Endothelial cell (in vitro differentiated cells): ENCODE measurements around the gene PLK5. TPM values are rescaled to one million over a fixed set of nuclear protein-coding genes. Genes with fewer than 3 reads are reported as not detected.
"Not testable (repeated sequence)": the region's sequence is repeated elsewhere in the genome, so short reads cannot be mapped to it uniquely, and the experiment has no call there.

ENCODE experiments used
- DNase-seq: peaks from one replicate; pipeline ENCODE4 v3.0.0; 2021; ENCODE audit warnings: low spot score
- H3K27ac Mint-ChIP-seq: one replicate; pipeline ENCODE4 v1.8.0; 2021; ENCODE audit warnings: mixed read lengths, inconsistent platforms; ENCODE audit not compliant: unreplicated experiment
- H3K27me3 Mint-ChIP-seq: one replicate; pipeline ENCODE4 v1.8.0; 2021; ENCODE audit warnings: mild to moderate bottlenecking, moderate library complexity, mixed read lengths, inconsistent platforms; ENCODE audit not compliant: unreplicated experiment
- H3K36me3 Mint-ChIP-seq: one replicate; pipeline ENCODE4 v1.8.0; 2021; ENCODE audit warnings: mild to moderate bottlenecking, low read depth, mixed read lengths, inconsistent platforms; ENCODE audit not compliant: unreplicated experiment
- H3K4me1 Mint-ChIP-seq: one replicate; pipeline ENCODE4 v1.8.0; 2021; ENCODE audit warnings: mild to moderate bottlenecking, mixed read lengths, inconsistent platforms; ENCODE audit not compliant: unreplicated experiment
- H3K4me3 Mint-ChIP-seq: one replicate; pipeline ENCODE4 v1.8.0; 2021; ENCODE audit warnings: mild to moderate bottlenecking, mixed read lengths, inconsistent platforms; ENCODE audit not compliant: unreplicated experiment
- H3K9me3 Mint-ChIP-seq: one replicate; pipeline ENCODE4 v1.8.0; 2021; ENCODE audit warnings: mixed read lengths, inconsistent platforms; ENCODE audit not compliant: unreplicated experiment
- CTCF ChIP-seq: fragments of 200-600 bp; sonication (generic); IDR thresholded peaks from one replicate; pipeline ENCODE4 v1.5.0; 2021; ENCODE audit warnings: antibody characterized with exemption; ENCODE audit not compliant: unreplicated experiment
- total RNA-seq: library from RNA; stranded (reverse); fragmentation: NEBNext Ultra II Directional; extraction: Animal tissue kit (Norgen Biotek cat#: 25700); gene quantifications from one replicate; pipeline ENCODE4 v1.2.1, GENCODE V29; 2021; ENCODE audit not compliant: unreplicated experiment

The PLK5 gene
- total RNA-seq, 1 donor from 2014 or later: 1.1 TPM

GRCh38 chr19:1528596-1529429 is 4.9 kb downstream of the PLK5 start:
- peaks cover 16% of the 10 kb centered on the region for H3K27me3 Mint-ChIP-seq
- no peak overlapping the region for H3K4me3 Mint-ChIP-seq
- H3K27ac Mint-ChIP-seq: no peak overlapping the region
- DNase-seq: no peak
- H3K9me3 Mint-ChIP-seq: no peaks in the 10 kb centered on the region
- TF ChIP-seq CTCF: no peak
- peaks cover 6% of the 10 kb centered on the region for H3K4me1 Mint-ChIP-seq
- H3K36me3 Mint-ChIP-seq: peaks cover 7% of the 10 kb centered on the region

GRCh38 chr19:1529430-1529816 is 5.5 kb downstream of the PLK5 start:
- TF ChIP-seq CTCF: no peak
- H3K4me3 Mint-ChIP-seq: no peak overlapping the region
- peaks cover 14% of the 10 kb centered on the region for H3K27me3 Mint-ChIP-seq
- H3K36me3 Mint-ChIP-seq: peaks cover 5% of the 10 kb centered on the region
- no peaks in the 10 kb centered on the region for H3K9me3 Mint-ChIP-seq
- DNase-seq: no peak
- peaks cover 5% of the 10 kb centered on the region for H3K4me1 Mint-ChIP-seq
- H3K27ac Mint-ChIP-seq: no peak overlapping the region

- H3K36me3 Mint-ChIP-seq, H3K27me3 Mint-ChIP-seq, DNase-seq, H3K4me1 Mint-ChIP-seq, H3K9me3 Mint-ChIP-seq, H3K27ac Mint-ChIP-seq, H3K4me3 Mint-ChIP-seq: not testable (repeated sequence)
Observed at GRCh38 chr19:1530856-1531255, 7.0 kb downstream of the PLK5 start.

- DNase-seq: no peak
- Mint-ChIP-seq H3K27ac (no peak overlapping the region), H3K36me3 (no peaks in the 10 kb centered on the region)
Observed at GRCh38 chr19:1531587-1531986, 7.7 kb downstream of the PLK5 start.

GRCh38 chr19:1532003-1532402 is 8.1 kb downstream of the PLK5 start:
- Mint-ChIP-seq H3K36me3 (no peaks in the 10 kb centered on the region), H3K27ac (no peak overlapping the region), H3K4me3 (no peak overlapping the region), H3K4me1 (no peaks in the 10 kb centered on the region), H3K27me3 (peaks cover 5% of the 10 kb centered on the region), H3K9me3 (no peaks in the 10 kb centered on the region)
- TF ChIP-seq CTCF: no peak
- no peak for DNase-seq

More at GRCh38 chr19:1531587-1531986, 7.7 kb downstream of the PLK5 start:
- Mint-ChIP-seq H3K9me3 (no peaks in the 10 kb centered on the region), H3K4me3 (no peak overlapping the region), H3K4me1 (no peaks in the 10 kb centered on the region), H3K27me3 (peaks cover 6% of the 10 kb centered on the region)
- no peak for TF ChIP-seq CTCF
